HG02885 (cell line): Measurements from ENCODE around the gene GJA9.
"Not testable (repeated sequence)": the region's sequence is repeated elsewhere in the genome, so short reads cannot be mapped to it uniquely, and the experiment has no call there.

Experiments used
- ATAC-seq: cut with Tn5 transposase; IDR thresholded peaks from one replicate; pipeline ENCODE4 v1.9.1; 2021; ENCODE audit warnings: mild to moderate bottlenecking; ENCODE audit not compliant: unreplicated experiment, poor library complexity

The GJA9 gene

GRCh38 chr1:38885092-38885491 is 3.7 kb upstream of the GJA9 start:
- no peak for ATAC-seq

- ATAC-seq, result no peak
Measured at GRCh38 chr1:38875811-38876210, 5.6 kb downstream of the GJA9 start.

GRCh38 chr1:38873027-38873969 is 8.1 kb downstream of the GJA9 start, which contains the start of gene MYCBP:
MYCBP (minus strand) TSS chr1:38873348; CDS start chr1:38873305, 43 bp downstream.
- ATAC-seq, result peak; percentile 97

- peak; percentile 21 for ATAC-seq
Measured at GRCh38 chr1:38872401-38873026, 8.9 kb downstream of the GJA9 start.

- ATAC-seq, result no peak
Measured at GRCh38 chr1:38870996-38871395, 10.4 kb downstream of the GJA9 start.

GRCh38 chr1:38867208-38867607 is 14.2 kb downstream of the GJA9 start:
- ATAC-seq, result no peak

- no peak for ATAC-seq
Measured at GRCh38 chr1:38865112-38865715, 16.2 kb downstream of the GJA9 start.

GRCh38 chr1:38860454-38860795 is 21.0 kb downstream of the GJA9 start:
- ATAC-seq, result no peak

- ATAC-seq, result peak; percentile 95
Measured at GRCh38 chr1:38859561-38860453, 21.6 kb downstream of the GJA9 start, which contains the start of gene RRAGC. RRAGC (minus strand) TSS chr1:38859772; CDS start chr1:38859646, 126 bp downstream.

GRCh38 chr1:38858833-38859560 is 22.4 kb downstream of the GJA9 start:
- peak; percentile 30 for ATAC-seq

- peak; percentile 42 for ATAC-seq
Measured at GRCh38 chr1:38852780-38853179, 28.6 kb downstream of the GJA9 start.

GRCh38 chr1:38848071-38848470 is 33.3 kb downstream of the GJA9 start:
- ATAC-seq, result no peak

GRCh38 chr1:38846210-38846609 is 35.2 kb downstream of the GJA9 start:
- ATAC-seq, result no peak

- ATAC-seq, result not testable (repeated sequence)
Measured at GRCh38 chr1:38845088-38845487, 36.3 kb downstream of the GJA9 start.

- no peak for ATAC-seq
Measured at GRCh38 chr1:38840281-38840680, 41.1 kb downstream of the GJA9 start.

- ATAC-seq, result no peak
Measured at GRCh38 chr1:38839363-38839762, 42.0 kb downstream of the GJA9 start.

GRCh38 chr1:38836316-38836715 is 45.1 kb downstream of the GJA9 start:
- not testable (repeated sequence) for ATAC-seq

- no peak for ATAC-seq
Measured at GRCh38 chr1:38834937-38835827, 46.2 kb downstream of the GJA9 start.
